SH-SY5Y (cell line): Measurements from ENCODE around the gene TSHR.

Source experiments
- GATA2 ChIP-seq: IDR thresholded peaks from 2 replicates; pipeline ENCODE4 v1.6.1; 2011; ENCODE audit warnings: mild to moderate bottlenecking, low read depth, low read length
- GATA3 ChIP-seq: IDR thresholded peaks from 2 replicates; pipeline ENCODE4 v1.6.1; 2011; ENCODE audit warnings: low read depth, mild to moderate bottlenecking, low read length, moderate library complexity

DNA sequence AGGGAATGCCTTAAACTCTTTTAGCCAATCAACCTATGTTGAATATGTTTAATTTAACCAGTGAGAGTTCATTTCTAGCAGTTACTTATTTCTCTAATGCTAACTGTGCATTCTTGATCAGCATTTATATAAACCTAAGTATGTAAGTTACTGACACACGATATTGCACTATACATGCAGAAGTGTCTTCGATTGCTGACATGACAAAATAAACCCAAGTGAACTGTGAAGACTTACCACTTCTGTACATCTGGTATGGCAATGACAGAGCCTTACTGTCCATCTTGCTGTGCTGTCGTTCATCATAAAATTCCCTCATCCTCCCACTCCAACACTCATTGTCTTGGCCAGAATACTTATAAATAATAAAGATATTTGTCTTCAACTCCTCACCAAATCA lies 131.8 kb downstream of the TSHR start:
- TF ChIP-seq GATA2: no peak
- no peak for TF ChIP-seq GATA3
